Stimulated activated CD8-positive, alpha-beta memory T cell treated with anti-CD3 and anti-CD28 coated beads, Interleukin-12 subunit alpha, Interleukin-12 subunit beta, amount 100 ng/mL, for 24 hours (primary cell): ENCODE results near the gene GNAO1.

Experiments used
- DNase-seq: peaks from one replicate; pipeline ENCODE4 v3.0.0-alpha.2; 2020; ENCODE audit errors: extremely low read depth

Gene GNAO1

DNA sequence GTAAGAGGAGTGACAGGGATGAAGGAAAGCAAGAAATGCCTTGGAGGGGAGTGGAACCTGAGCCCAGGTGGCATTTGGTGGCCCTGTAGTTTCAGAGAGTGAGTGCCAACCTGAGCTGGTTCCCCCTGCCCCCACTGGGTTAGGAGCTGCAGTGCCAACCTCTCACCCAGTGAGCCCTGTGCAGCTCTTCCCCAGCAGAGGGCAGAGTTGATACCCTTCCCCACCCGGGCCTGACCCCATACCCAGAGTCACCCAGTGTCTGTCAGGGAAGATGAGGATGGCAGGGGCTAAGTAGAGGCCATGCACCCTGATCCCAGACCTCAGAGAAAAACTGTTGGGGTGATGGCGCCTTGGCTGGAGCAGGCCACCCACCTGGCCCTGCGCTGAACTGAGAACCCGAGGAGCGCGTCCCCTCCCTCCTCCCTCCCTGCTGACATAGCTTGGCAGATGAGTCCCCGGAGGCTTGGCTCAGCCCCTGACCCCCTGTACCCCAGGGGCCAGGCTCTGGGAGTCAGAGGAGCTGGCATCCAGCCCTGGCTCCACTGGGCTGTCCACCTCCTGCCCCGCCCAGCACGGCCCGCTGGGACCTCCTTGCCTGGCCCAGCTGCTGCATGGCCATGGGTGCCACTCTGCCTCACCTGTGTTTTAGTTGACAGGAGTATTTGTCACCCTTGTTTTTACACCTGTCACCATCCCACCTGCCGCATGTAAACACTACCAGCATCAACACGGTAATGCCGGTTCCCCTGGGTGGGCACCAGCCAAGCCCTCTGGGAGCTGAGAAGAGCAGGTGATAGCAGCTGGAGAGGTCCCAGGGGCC lies 120.1 kb downstream of the GNAO1 start:
- DNase-seq, result no peak

DNA sequence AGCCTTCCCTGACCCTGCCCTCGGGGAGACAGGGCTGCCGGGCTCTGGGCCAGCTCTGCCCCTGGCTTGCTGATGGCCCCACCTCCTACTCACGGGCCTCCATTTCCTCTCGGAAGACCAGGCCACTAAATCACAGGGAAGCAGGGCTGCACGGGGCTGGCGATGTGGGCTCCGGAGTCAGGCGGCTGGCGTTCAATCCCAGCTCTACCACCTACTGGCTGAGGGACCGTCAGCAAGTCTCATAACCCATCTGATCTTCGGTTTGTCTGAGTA lies 120.7 kb downstream of the GNAO1 start:
- no peak for DNase-seq

GRCh38 chr16:56312556-56312955 lies 121.3 kb downstream of the GNAO1 start:
- DNase-seq, result no peak

- DNase-seq, result no peak
These were observed 123.1 kb downstream of the GNAO1 start for GRCh38 chr16:56314244-56314850.

DNA sequence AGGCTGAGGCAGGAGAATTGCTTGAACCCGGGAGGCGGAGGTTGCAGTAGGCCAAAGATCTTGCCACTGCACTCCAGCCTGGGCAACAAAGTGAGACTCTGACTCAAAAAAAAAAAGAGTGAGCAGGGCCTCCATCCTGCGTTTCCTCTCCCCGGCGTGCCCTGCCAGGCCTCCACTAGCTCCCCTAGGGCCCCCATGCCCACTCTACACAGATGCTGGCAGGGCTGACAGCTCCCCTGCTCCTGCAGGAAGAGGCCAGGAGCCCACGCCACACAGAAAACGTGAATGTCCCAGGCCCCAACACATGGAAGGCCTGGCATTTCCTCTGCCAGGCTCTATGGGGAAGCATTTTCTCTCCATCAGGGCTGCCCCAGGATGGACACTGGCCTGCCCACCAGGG lies 124.7 kb downstream of the GNAO1 start:
- no peak for DNase-seq

DNA sequence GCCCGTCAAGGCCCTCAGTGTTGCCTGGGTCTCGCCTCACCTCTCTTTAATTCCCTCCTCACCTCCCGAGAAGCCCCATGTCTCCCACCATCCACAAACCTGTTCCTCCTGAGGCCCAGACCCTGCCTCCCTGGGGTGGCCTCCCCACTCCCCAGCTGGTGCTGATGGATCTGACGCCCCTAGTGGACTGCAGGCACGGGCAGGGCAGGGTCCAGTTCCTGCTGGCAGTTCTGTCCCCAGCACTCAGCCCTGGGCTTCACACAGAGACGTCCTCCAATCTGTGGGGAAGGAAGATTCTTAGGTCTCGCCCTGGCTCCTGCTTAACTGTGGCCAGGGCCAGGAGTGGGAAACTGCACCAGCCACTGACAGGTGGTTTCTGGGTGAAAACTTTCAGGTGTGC lies 125.3 kb downstream of the GNAO1 start:
- no peak for DNase-seq

GRCh38 chr16:56317998-56318826 lies 126.9 kb downstream of the GNAO1 start:
- peak; percentile 41 for DNase-seq

DNA sequence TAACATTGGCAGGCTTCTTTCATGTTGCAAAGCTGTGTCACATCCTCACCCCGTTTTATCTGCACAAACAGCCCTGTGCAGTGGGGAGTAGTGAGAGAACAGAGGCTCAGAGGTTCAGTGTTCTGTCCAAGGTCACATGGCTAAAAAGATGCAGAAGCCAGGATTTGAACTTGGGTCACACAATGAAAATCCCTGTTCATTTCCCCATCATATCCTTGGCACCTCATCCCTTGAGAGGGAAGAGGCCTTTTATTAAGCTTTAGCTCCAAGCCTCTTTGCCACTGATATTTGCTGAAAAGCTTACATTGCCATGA lies 127.5 kb downstream of the GNAO1 start:
- DNase-seq, result no peak

DNA sequence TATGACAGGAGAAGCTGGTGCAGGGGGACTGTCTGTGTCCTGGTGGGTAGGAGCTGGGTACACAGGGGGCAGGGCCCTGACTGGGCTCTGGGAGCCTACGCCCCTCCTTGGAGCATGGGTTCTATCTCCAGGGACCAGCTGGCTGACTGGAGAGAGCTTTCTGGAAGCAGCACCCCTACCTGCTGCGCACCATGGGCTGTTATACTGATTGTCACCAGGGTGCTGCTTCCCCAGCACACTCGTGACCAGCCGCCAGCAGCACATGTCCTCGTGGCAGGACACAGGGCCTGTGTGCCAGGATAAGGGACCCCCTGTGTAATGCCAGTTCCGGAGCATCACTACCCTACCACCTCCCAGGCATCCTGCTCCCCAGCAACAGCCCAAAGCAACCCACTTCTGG lies 128.1 kb downstream of the GNAO1 start:
- DNase-seq, result no peak

DNA sequence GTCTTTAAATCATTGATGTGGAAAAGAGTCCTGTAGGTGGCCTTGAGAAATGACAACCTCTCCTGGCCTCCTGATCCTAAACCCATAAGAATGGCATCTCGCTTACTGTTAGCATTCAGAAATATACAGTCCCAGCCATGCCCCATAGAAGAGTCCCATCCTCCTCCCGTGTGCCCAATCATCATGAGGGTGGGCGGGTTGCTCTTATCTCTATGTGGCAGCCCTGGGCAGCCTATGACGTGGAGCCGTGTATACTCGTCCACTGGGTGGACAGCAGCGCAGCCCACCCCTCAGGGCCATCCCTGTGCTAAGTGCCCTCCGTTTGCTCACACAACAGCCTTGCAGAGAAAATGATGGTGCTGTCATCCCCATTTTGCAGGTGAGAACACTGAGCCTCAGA lies 128.8 kb downstream of the GNAO1 start:
- DNase-seq, result no peak

DNA sequence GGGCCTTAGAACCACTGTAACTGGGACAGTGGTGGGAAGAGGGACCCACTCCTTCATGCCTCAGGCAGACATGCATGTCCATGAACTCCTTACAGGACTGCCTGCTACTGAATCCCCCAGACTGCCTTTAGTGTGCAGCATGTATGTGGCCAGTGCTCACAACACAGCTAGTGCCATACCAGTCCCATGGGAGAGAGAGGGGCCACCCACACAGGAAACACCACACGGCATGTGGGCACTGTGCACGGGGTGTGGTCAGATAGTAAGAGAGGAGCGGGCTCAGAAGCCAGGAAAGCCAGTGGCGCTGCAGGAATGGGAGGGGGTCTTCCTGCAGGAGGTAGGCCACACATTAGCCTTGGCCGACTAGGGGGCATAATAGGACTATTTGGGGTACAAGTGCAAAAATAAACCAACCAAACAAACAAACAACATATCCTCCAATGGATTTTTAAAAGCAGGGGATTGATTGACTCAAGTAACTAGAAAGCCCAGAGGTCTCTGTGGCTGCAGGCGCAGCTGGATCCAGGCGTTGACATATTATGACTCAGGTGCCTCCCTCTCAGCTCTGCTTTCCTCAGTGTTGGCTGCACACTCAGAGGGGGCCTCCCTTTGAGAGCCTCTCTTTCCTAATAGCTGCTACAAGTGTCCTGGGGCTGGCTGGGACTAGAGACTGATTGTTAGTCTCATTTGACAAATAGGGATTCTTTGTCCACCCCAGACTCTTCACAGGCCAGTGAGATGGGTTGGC lies 129.7 kb downstream of the GNAO1 start:
- no peak for DNase-seq

DNA sequence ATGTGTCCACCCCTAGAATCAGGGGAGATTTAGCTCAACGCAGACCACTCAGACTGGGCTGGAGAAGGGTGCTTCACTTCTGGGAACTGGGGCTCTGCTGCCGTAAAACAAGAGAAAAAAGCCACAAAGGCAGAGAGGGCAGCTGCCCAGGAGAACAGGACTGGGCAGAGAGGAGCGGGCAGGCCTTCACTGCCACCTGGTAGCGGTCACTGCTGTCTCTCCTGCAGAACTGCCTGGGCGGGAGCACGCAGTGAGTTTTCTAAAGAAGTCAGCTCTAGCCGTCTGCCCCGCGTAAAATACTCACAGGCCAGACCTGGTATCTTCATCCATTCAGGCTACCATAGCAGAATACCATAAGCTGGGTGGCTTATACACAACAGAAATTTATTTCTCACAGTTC lies 130.3 kb downstream of the GNAO1 start:
- no peak for DNase-seq

- no peak for DNase-seq
These were observed 133.1 kb downstream of the GNAO1 start for GRCh38 chr16:56324406-56324805.

- no peak for DNase-seq
These were observed 134.7 kb downstream of the GNAO1 start for GRCh38 chr16:56325956-56326355.

DNA sequence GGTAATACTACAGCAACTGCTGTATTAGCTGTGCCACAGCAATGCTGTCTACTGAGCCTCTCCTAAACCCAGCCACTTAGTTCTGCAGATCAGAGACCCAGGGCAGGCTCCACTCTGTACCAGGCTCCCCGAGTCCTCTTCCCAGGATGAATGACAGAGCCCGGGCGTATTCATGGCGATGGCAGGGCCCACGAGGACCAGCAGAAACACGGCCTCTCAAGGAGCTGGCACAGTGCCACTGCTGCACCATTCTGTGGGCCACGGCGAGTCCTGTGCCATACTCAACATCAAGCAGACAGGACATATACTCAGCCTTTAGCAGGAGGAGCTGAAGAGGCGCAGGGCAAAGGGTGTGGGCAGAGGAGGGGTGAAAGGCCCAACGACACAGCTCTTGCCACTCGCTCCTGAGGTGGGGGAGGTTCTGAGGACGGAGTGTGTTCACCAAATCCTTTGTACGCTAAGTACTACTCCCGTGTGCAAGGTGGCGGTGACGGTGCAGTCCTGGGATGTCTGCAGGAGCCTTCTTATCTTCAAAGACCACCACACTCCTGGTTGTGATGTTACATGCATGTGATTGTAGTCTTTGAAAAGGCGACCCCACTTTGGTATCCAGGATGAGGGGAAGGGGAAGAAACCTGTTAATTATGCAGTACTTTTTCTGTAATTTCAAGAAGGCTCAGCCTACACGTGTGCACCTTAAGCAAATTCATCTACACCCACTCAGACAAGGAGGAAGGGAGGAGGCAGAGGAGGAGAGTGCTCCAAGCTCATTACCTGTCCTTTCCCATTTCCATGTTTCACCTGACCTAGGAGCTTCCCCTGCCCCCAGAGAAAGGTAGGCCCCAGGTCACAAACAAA lies 136.0 kb downstream of the GNAO1 start:
- DNase-seq, result no peak

DNA sequence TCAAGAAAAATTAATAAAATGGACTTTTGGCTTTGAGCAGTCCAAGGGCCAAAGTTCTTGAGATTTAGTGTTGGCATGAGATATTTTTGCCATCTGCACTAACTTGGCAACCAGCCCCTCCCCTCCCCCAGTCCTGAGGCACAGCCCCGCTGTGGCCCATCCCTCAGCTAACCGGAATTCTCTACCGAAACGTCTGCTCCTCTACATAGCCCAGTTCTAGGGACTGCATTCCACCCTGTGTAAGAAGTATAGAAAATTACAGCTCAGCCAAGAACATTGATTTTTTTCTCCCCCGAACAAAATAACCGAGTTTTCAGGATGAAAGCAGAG lies 136.6 kb downstream of the GNAO1 start:
- DNase-seq, result no peak

DNA sequence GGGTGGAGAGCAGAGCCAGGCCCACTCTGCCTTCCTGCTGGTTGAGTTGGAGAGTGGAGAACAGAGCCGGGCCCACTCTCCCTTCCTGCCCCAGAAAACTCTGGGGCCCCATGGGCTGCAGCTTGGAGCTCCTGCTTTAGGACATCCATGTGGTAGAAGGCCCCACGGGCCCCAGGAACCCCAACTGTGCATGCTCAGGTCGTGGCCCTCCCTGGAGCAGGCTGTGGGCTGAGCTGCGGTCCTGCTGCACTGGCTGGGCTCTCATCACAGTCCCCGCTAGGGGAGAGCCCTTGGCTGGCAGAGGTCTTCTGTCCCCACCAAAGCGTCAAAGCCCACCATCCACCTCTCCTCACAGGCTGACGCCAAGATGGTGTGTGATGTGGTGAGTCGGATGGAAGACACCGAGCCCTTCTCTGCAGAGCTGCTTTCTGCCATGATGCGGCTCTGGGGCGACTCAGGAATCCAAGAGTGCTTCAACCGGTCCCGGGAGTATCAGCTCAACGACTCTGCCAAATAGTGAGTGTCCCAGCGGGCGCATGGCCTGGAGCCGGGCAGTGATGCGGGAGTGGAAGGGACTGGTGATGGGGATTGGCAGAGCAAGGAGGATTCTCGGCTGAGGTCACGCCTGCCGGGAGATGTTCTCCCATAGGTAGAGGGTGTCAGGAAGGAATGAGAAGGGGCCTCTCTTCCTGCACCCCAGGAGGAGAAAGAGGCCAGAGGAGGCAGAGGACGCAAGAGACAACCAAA lies 137.2 kb downstream of the GNAO1 start:
- no peak for DNase-seq

GRCh38 chr16:56329887-56330286 lies 138.6 kb downstream of the GNAO1 start:
- DNase-seq, result no peak

DNA sequence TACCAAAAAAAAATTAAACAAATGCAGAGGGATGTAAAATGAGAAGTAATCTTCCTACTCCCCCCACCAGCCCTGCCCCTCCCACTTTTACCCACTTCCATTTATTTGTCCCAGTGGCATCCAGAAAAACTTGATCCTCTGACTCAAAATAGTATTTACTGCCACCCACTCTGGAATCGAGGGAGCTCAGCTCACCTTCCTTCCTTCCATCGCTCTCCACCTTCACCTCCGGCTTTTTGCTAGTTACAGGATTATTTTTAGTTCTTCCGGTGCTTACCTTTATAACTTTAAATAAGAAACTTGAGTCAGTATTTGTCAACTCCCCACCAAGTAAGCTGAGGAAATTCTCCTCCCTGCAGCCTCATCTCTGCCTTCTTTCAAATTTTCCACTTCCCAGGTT lies 139.2 kb downstream of the GNAO1 start:
- DNase-seq, result no peak

DNA sequence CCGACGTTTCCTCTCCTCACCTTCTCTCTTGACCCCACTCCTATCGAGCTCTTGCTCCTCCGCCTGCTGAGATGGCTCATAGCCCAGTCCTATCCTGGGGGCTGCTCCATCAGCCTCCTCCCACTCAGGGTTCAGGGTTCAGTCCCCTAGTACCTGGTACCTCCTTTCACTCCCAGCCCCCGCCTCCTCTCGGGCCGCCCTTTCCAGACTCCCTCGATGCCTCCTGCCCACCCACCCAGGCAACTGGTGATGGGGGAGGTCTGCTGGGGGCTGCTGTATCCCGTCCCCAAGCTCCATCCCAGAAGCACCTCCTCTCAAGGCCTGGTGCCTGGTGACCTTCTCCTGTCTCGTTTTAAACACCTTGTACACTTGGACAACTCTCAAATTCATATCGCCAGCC lies 140.1 kb downstream of the GNAO1 start:
- DNase-seq, result no peak

- no peak for DNase-seq
These were observed 140.6 kb downstream of the GNAO1 start for GRCh38 chr16:56331915-56332314.
